A549 treated with Hydrocortisone at 1 μM for 4 hours (cell line): ENCODE data around the gene SUV39H2. TPM values are rescaled to one million over a fixed set of nuclear protein-coding genes. Genes with fewer than 3 reads are reported as not detected.

Experiments
- total RNA-seq: library from RNA; stranded (reverse); fragments of 200-300 nt; extraction: Qiagen RNA extraction; gene quantifications from 5 replicates; pipeline ENCODE4 v1.2.3, GENCODE V29; 2022

Gene SUV39H2, protein sequence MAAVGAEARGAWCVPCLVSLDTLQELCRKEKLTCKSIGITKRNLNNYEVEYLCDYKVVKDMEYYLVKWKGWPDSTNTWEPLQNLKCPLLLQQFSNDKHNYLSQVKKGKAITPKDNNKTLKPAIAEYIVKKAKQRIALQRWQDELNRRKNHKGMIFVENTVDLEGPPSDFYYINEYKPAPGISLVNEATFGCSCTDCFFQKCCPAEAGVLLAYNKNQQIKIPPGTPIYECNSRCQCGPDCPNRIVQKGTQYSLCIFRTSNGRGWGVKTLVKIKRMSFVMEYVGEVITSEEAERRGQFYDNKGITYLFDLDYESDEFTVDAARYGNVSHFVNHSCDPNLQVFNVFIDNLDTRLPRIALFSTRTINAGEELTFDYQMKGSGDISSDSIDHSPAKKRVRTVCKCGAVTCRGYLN
- 17.2 to 21.0 TPM (median 20.3 TPM) in 5 replicates for total RNA-seq

DNA sequence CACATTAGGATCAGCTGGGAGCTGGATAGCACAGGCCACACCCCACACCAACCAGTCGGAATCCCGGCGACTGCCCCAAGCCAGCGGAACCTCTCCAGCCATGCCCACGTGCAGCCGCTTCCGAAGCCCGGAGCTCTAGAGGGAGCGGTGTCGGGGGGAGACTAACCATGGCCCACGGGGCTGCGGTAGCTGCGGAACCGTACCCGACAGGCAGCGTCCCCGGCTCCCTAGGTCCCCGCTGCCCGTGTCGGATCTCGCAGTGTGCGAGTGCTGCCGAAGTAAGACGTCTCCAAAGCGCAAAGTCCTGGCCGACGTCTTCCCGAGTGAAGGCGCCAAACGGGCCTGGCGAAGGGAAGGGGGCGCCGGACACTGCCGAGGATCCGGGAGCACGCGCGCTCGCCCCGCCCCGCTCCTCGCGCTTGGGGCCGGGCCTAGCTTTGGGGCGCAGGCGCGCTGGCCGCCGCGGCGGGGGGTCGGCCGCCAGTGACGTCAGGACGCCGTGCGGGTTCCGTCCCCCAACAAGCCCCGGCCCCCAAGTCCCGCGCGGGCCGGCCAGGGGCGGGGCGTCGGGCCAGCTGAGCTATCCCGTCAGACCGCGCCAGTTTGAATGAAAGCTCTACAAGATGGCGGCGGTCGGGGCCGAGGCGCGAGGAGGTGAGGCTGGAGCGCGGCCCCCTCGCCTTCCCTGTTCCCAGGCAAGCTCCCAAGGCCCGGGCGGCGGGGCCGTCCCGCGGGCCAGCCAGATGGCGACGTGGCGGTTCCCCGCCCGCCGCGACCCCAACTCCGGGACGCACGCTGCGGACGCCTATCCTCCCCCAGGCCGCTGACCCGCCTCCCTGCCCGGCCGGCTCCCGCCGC, at the start of gene SUV39H2:
Gene SUV39H2 (plus strand): TSS at position 601 of the 858 bp plus-strand sequence. CDS start 23 bp downstream, at position 624.

DNA sequence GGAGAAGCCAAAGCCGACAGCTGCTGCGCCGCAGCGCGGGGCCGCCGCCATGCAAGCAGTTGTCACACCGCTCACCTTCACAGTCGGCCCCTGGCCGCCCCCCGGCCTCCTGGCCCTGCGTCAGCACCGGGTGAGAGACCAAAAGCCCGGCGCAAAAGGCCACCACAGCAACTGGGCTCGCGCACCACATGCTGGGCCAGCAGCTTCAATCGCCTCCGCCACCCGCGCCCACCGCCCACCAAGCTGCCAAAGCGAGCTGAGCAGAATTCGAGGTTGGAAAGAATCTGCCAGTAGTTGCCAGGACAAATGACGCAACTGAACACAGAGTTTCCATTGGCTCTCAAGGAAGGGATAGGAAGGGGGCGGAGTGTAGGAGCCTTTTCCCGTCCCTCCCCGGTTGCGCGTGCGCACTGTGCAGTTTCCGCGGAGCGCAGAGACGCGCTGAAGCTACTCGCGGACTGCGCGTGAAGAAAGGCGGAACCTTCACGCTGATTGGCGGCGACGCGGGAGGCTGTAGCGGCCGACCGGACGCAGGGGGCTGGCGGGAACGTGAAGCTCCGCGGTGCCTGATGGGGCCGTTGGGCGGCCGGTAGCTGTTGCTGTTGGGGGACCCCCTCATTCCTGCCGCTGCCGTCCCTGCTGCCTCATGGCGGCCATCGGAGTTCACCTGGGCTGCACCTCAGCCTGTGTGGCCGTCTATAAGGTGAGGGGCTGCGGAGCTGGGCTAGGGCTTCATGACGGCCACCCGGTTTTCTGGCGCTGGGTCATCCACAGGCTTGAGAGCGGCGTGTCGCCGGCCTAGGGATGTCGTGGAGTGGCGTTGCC, 40.7 kb upstream of the SUV39H2 start, which contains the start of the genes CDNF, HSPA14 and MSANTD7:
Gene CDNF (minus strand): TSS at position 281 of the 825 bp plus-strand sequence. CDS start 91 bp downstream, at position 190.
Gene HSPA14 (plus strand): TSS at position 550 of the 825 bp plus-strand sequence. CDS start 97 bp downstream, at position 647.
Gene MSANTD7 (plus strand): TSS at position 550 of the 825 bp plus-strand sequence. CDS start 3,979 bp downstream, outside the sequence.

Other genes with a start within 250 kb of the SUV39H2 start
- 89.9 to 131 TPM (median 105 TPM) in 5 replicates for gene FAM107B, start 104.0 kb upstream of the SUV39H2 start, total RNA-seq
- gene CDNF, start 40.8 kb upstream of the SUV39H2 start, total RNA-seq = 0.83 to 1.3 TPM (median 1.2 TPM) in 5 replicates
- 40.7 to 46.6 TPM (median 43.9 TPM) in 5 replicates for gene HSPA14, start 40.6 kb upstream of the SUV39H2 start, total RNA-seq
- gene MSANTD7, start 40.6 kb upstream of the SUV39H2 start, total RNA-seq = 10.8 to 12.8 TPM (median 11.1 TPM) in 5 replicates
- gene DCLRE1C, start 75.2 kb downstream of the SUV39H2 start, total RNA-seq = 3.6 to 11.7 TPM (median 5.8 TPM) in 5 replicates
- gene MEIG1, start 80.5 kb downstream of the SUV39H2 start, total RNA-seq = 0.43 to 0.91 TPM (median 0.90 TPM) in 5 replicates
- gene OLAH, start 165.1 kb downstream of the SUV39H2 start, total RNA-seq = 0.58 to 0.93 TPM (median 0.66 TPM) in 5 replicates
- 0.97 to 1.4 TPM (median 1.1 TPM) in 5 replicates for gene ACBD7, start 209.9 kb downstream of the SUV39H2 start, total RNA-seq
- gene RPP38, start 218.5 kb downstream of the SUV39H2 start, total RNA-seq = 33.0 to 36.9 TPM (median 36.3 TPM) in 5 replicates